CD4-positive, alpha-beta T cell (primary cell): ENCODE data around the gene THAP12. TPM values are rescaled to one million over a fixed set of nuclear protein-coding genes. Genes with fewer than 3 reads are reported as not detected.
"Not testable (repeated sequence)": the region's sequence is repeated elsewhere in the genome, so short reads cannot be mapped to it uniquely, and the experiment has no call there.

Source experiments
- ATAC-seq: fragments of 200-7000 bp; cut with Tn5 transposase; one replicate; pipeline ENCODE4 v1.10.0; 2022; ENCODE audit warnings: mild to moderate bottlenecking; ENCODE audit not compliant: poor library complexity
- CTCF ChIA-PET: fragments of 350-600 bp; sonication (Branson Sonifier 250); formaldehyde crosslinking; loops from one replicate; lab custom pipeline; 2021; ENCODE audit warnings: antibody characterized with exemption, inconsistent platforms; lab: Charles Lee
- POLR2A ChIA-PET: fragments of 350-600 bp; sonication (Branson Sonifier 250); formaldehyde crosslinking; loops from one replicate; lab custom pipeline; 2021; ENCODE audit warnings: antibody characterized with exemption, inconsistent platforms; lab: Charles Lee
- DNase-seq, 14 experiments: peaks; one replicate each; pipeline ENCODE4 v3.0.0-alpha.2; 2013 to 2020; ENCODE audit warnings: mixed read lengths in 2 of 14
- H3K27ac ChIP-seq, 2 donors: one replicate each; pipeline versions ENCODE4 v1.5.1 to v1.7.0; 2013; ENCODE audit warnings: low read length in 2 of 2, low read depth in 1 of 2, mild to moderate bottlenecking in 1 of 2
- H3K27me3 ChIP-seq, 2 experiments: 1 replicate in 1 of 2; 2 replicates in 1 of 2; pipeline versions ENCODE4 v1.6.1 to v1.7.0; 2013; ENCODE audit warnings: low read length in 2 of 2, control low read depth in 1 of 2, mild to moderate bottlenecking in 1 of 2, moderate library complexity in 1 of 2; ENCODE audit not compliant: insufficient read depth in 2 of 2, control insufficient read depth in 1 of 2
- H3K36me3 ChIP-seq: one replicate; pipeline ENCODE4 v1.6.1; 2013; ENCODE audit warnings: low read length, control low read depth; ENCODE audit not compliant: insufficient read depth
- H3K4me1 ChIP-seq: one replicate; pipeline ENCODE4 v1.6.1; 2013; ENCODE audit warnings: low read length, control low read depth; ENCODE audit not compliant: insufficient read depth
- H3K4me3 ChIP-seq: one replicate; pipeline ENCODE4 v1.5.1; 2013; ENCODE audit warnings: mild to moderate bottlenecking, low read length, moderate library complexity
- H3K9me3 ChIP-seq, 2 experiments: 1 replicate in 1 of 2; 2 replicates in 1 of 2; pipeline versions ENCODE4 v1.6.1 to v1.7.0; 2013; ENCODE audit warnings: low read length in 2 of 2, mild to moderate bottlenecking in 2 of 2, control low read depth in 1 of 2, moderate library complexity in 1 of 2; ENCODE audit not compliant: control insufficient read depth in 1 of 2, insufficient read depth in 1 of 2
- H3K27ac Mint-ChIP-seq: one replicate; pipeline ENCODE4 v1.8.0; 2020; ENCODE audit warnings: mixed read lengths
- H3K27me3 Mint-ChIP-seq: one replicate; pipeline ENCODE4 v1.8.0; 2021; ENCODE audit warnings: mixed read lengths
- H3K36me3 Mint-ChIP-seq: one replicate; pipeline ENCODE4 v1.8.0; 2021; ENCODE audit warnings: low read depth, mixed read lengths
- H3K4me1 Mint-ChIP-seq: one replicate; pipeline ENCODE4 v1.8.0; 2021; ENCODE audit warnings: low read depth, mixed read lengths
- H3K4me3 Mint-ChIP-seq: one replicate; pipeline ENCODE4 v1.8.0; 2020; ENCODE audit warnings: mild to moderate bottlenecking, mixed read lengths
- H3K9me3 Mint-ChIP-seq: one replicate; pipeline ENCODE4 v1.8.0; 2020; ENCODE audit warnings: mixed read lengths
- CTCF ChIP-seq: fragments of 200-600 bp; IDR thresholded peaks from one replicate; pipeline ENCODE4 v1.8.0; 2022; ENCODE audit warnings: antibody characterized with exemption, mild to moderate bottlenecking
- intact Hi-C, 2 experiments: fragments of 100-400 bp; cut with DNase I in 1 of 2; cut with micrococcal nuclease in 1 of 2; formaldehyde crosslinking; loops; one replicate each; pipeline versions ENCODE4 v1.15.1 to v1.9.0; 2023 to 2025; cut with DNase I, micrococcal nuclease
- total RNA-seq, 174 experiments: library from RNA in 2 of 174; stranded (reverse) in 2 of 174; gene quantifications; one replicate each; pipeline ENCODE4 v1.2.3 and lab custom pipeline; 2021 to 2026

Gene THAP12
- total RNA-seq, 2 experiments from 2014 or later, result 34.8 to 36.3 TPM

GRCh38 chr11:76321340-76321739, 59.6 kb downstream of the THAP12 start:
- Mint-ChIP-seq H3K27ac (no peak overlapping the region), H3K27me3 (peaks cover 43% of the 10 kb centered on the region), H3K4me1 (no peaks in the 10 kb centered on the region), H3K36me3 (no peaks in the 10 kb centered on the region), H3K9me3 (no peaks in the 10 kb centered on the region), H3K4me3 (no peak overlapping the region)
- no peak overlapping the region for H3K27ac ChIP-seq
- intact Hi-C loops, result no loop called here
- POLR2A ChIA-PET, result no interaction called here
- peaks cover 21% of the 10 kb centered on the region in 2 experiments for H3K27me3 ChIP-seq
- ATAC-seq, result no peak
- CTCF ChIA-PET, result interaction anchor here (2.6 kb wide), 1 partner anchor 113 kb away, joined by 9 read pairs; no protein-coding TSS in a partner anchor
- DNase-seq, result no peak
- TF ChIP-seq CTCF, result no peak
- no peaks in the 10 kb centered on the region for H3K9me3 ChIP-seq
- no peak overlapping the region for H3K4me3 ChIP-seq
- H3K36me3 ChIP-seq, result no peaks in the 10 kb centered on the region
- H3K4me1 ChIP-seq, result peaks cover 7% of the 10 kb centered on the region

GRCh38 chr11:76320929-76321328, 60.0 kb downstream of the THAP12 start:
- H3K4me1 Mint-ChIP-seq, result no peaks in the 10 kb centered on the region
- intact Hi-C loops, result no loop called here

GRCh38 chr11:76319798-76320197, 61.1 kb downstream of the THAP12 start:
- peaks cover 43% of the 10 kb centered on the region for H3K27me3 Mint-ChIP-seq
- intact Hi-C loops, result loop anchor here (1.0 to 10.0 kb wide), 5 partner anchors 422 to 615 kb away; no protein-coding TSS in a partner anchor
- not testable (repeated sequence) for H3K36me3 ChIP-seq, H3K4me1 Mint-ChIP-seq, ATAC-seq, H3K9me3 ChIP-seq, H3K27ac Mint-ChIP-seq, H3K4me3 ChIP-seq, DNase-seq, H3K36me3 Mint-ChIP-seq, H3K9me3 Mint-ChIP-seq, H3K4me3 Mint-ChIP-seq, H3K4me1 ChIP-seq, H3K27ac ChIP-seq
- H3K27me3 ChIP-seq, result peaks cover 21% of the 10 kb centered on the region in 2 experiments
- ChIA-PET CTCF (interaction anchor here (1.4 to 4.2 kb wide), 3 partner anchors 10 to 134 kb away, joined by 3 to 86 read pairs (median 3); no protein-coding TSS in a partner anchor), POLR2A (interaction anchor here (1.4 kb wide), 1 partner anchor 112 kb away, joined by 5 read pairs; no protein-coding TSS in a partner anchor)

More at GRCh38 chr11:76320929-76321328, 60.0 kb downstream of the THAP12 start:
- Histone ChIP-seq H3K4me1 (peaks cover 7% of the 10 kb centered on the region), H3K9me3 (no peaks in the 10 kb centered on the region), H3K4me3 (no peak overlapping the region), H3K27me3 (peaks cover 21% of the 10 kb centered on the region in 2 experiments), H3K27ac (no peak overlapping the region), H3K36me3 (no peaks in the 10 kb centered on the region)
- H3K4me3 Mint-ChIP-seq, result no peak overlapping the region
- DNase-seq (no peak), ATAC-seq (no peak)
- peaks cover 43% of the 10 kb centered on the region for H3K27me3 Mint-ChIP-seq
- POLR2A ChIA-PET, result interaction anchor here (1.4 kb wide), 1 partner anchor 113 kb away, joined by 5 read pairs; no protein-coding TSS in a partner anchor
- H3K9me3 Mint-ChIP-seq, result no peaks in the 10 kb centered on the region
- no peak for TF ChIP-seq CTCF
- CTCF ChIA-PET, result interaction anchor here (2.6 kb wide), 1 partner anchor 113 kb away, joined by 9 read pairs; no protein-coding TSS in a partner anchor
- H3K27ac Mint-ChIP-seq, result no peak overlapping the region
- no peaks in the 10 kb centered on the region for H3K36me3 Mint-ChIP-seq
